Natural killer cell treated with Interleukin-12 subunit alpha and Interleukin-12 subunit beta and Interleukin-15 and Interleukin-18, amount 100 ng/mL, for 72 hours (primary cell): Measurements from ENCODE around the gene RAD23A. TPM values are rescaled to one million over a fixed set of nuclear protein-coding genes. Genes with fewer than 3 reads are reported as not detected.

Experiments
- ATAC-seq, 2 donors: fragments of 150-1000 bp; cut with Tn5 transposase in 1 of 2; sonication (Bioruptor Pico), chemical (Tn5 transposase) in 1 of 2; 2 replicates each; pipeline ENCODE4 v1.10.0; 2021
- DNase-seq: peaks from one replicate; pipeline ENCODE4 v3.0.0; 2022; ENCODE audit warnings: low spot score
- H3K27ac Mint-ChIP-seq, 2 donors: 1 replicate in 1 of 2; 2 replicates in 1 of 2; pipeline ENCODE4 v1.8.0; 2022; ENCODE audit warnings: mixed read lengths in 2 of 2, mild to moderate bottlenecking in 1 of 2, moderate library complexity in 1 of 2
- H3K27me3 Mint-ChIP-seq, 2 donors: 1 replicate in 1 of 2; 2 replicates in 1 of 2; pipeline ENCODE4 v1.8.0; 2022; ENCODE audit warnings: mixed read lengths in 2 of 2
- H3K36me3 Mint-ChIP-seq: one replicate; pipeline ENCODE4 v1.8.0; 2022; ENCODE audit warnings: mixed read lengths
- H3K4me1 Mint-ChIP-seq, 2 donors: 1 replicate in 1 of 2; 2 replicates in 1 of 2; pipeline ENCODE4 v1.8.0; 2022; ENCODE audit warnings: low read depth in 2 of 2, mixed read lengths in 2 of 2, mild to moderate bottlenecking in 1 of 2
- H3K4me3 Mint-ChIP-seq: one replicate; pipeline ENCODE4 v1.8.0; 2022; ENCODE audit warnings: mixed read lengths
- H3K9me3 Mint-ChIP-seq: 2 replicates; pipeline ENCODE4 v1.8.0; 2022; ENCODE audit warnings: mixed read lengths
- total RNA-seq, 2 donors: library from RNA; stranded (reverse); gene quantifications; one replicate each; pipeline ENCODE4 v1.2.3, GENCODE V29; 2022

Gene RAD23A
- total RNA-seq, 2 donors from 2014 or later, result 112 to 148 TPM

DNA sequence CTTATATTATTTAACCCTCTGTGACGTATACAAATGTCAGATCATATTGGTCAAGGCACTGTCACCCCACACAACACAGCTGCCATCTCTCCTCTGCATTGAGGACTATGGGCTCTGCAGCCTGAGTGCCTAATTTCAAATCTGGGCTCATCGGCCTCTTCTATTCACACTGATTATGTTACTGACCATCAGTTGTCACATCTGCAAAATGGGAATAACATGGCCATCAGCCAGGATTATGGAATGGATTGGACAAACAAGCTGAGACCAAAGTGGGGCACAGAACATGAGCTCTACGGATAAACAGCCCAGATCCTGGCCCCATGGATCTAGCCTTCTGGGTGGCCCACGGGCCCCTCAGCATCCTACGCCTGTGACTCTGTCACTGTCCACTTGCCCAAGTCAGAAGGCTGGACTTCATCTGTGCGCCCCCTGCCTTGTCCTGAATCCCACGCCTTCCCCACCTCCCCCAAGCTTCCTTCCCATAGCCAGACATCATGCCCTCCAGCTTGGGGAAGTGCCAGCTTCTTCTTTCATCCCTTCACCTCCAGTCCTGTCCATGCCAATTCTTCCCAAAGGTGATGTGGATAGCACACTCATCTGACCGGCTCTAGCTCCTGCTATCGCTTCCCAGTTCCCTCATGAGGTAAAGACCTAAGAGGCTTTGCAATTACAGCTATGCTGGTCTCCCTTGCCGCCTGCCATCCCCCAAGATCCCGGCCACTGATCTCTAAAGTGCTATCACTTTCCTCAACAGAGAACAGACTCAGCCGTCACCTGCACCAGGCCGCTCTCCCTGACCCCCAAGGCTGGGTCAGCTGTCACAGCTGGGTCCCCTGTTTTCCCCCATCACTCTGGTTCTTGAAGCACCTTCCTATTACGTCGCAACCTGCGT, 13.0 kb upstream of the RAD23A start:
- H3K27ac Mint-ChIP-seq, result peak overlapping the region; percentile 84 to 92
- DNase-seq, result no peak

DNA sequence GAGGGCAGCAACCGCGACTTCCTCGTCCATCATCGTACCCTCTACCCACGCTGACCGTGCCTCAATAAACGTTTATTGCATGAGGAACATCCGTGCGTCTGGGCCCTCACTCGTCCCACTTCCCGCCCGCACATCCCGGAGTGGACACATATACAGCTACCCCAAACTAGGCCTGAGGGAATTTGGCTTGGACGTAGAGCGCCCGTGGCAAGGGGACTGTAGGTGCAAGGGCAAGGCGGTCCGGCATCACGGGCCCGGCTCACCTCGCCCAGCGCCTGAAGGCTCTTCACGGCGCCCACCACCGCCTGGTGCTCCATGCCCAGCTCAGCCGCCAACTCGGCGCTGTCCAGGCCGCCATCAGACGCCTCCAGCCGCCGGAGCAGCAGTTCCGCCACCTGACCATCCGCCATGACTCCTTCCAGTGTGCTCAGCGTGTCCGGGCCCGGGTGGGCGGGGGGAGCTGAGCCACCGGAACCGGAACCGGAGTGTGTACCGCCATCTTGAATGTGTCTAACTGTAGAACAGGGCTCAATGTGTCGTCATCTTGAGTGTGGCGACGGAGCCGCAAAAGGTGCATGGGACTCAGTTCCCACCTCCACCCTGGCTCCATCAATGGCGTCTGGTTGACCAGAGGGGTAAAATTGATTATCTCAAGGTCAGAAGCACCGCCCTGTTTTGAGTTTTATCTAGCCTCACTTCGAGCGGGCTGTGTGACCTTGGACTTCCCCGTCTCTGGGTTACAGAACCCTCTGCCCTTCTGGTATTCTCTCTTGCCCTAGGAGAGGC, 12.2 kb upstream of the RAD23A start, which contains the start of gene FARSA:
Gene FARSA (minus strand): TSS at position 425 of the 786 bp plus-strand sequence. CDS start 15 bp downstream, at position 410.
- Mint-ChIP-seq H3K36me3 (peaks cover 15% of the 10 kb centered on the region), H3K27ac (peak within 1 kb of the TSS; percentile 84 to 92), H3K4me3 (peak within 1 kb of the TSS; percentile 99), H3K4me1 (peaks cover 35 to 36% of the 10 kb centered on the region in 2 donors), H3K27me3 (no peaks in the 10 kb centered on the region), H3K9me3 (no peaks in the 10 kb centered on the region)
- ATAC-seq (peak; percentile 78 to 84), DNase-seq (peak; percentile 92)

More for the DNA sequence above, 13.0 kb upstream of the RAD23A start:
- peak in 1 of 2 donors; percentile 37 for ATAC-seq
- H3K4me3 Mint-ChIP-seq, result peak overlapping the region; percentile 99
- H3K36me3 Mint-ChIP-seq, result peaks cover 15% of the 10 kb centered on the region
- no peaks in the 10 kb centered on the region for H3K9me3 Mint-ChIP-seq
- H3K27me3 Mint-ChIP-seq, result no peaks in the 10 kb centered on the region
- H3K4me1 Mint-ChIP-seq, result peaks cover 28 to 36% of the 10 kb centered on the region in 2 donors

DNA sequence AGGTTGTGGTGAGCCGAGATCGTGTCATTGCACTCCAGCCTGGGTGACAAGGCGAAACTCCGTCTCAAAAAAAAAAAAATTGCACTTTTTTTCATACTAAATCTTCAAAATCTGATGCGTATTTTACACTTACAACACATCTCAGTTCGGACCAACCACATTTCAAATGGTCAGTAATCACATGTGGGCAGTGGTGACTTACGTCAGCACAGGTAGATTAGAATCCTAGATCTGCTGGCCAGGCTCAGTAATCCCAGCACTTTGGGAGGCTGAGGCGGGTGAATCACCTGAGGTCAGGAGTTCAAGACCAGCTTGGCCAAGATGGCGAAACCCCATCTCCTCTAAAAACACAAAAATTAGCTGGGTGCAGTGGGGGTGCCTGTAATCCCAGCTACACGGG, 10.6 kb upstream of the RAD23A start:
- Mint-ChIP-seq H3K36me3 (peaks cover 21% of the 10 kb centered on the region), H3K9me3 (no peaks in the 10 kb centered on the region), H3K27me3 (no peaks in the 10 kb centered on the region), H3K4me3 (no peak overlapping the region), H3K4me1 (peaks cover 44 to 51% of the 10 kb centered on the region in 2 donors), H3K27ac (no peak overlapping the region)
- DNase-seq, result no peak
- ATAC-seq, result no peak

DNA sequence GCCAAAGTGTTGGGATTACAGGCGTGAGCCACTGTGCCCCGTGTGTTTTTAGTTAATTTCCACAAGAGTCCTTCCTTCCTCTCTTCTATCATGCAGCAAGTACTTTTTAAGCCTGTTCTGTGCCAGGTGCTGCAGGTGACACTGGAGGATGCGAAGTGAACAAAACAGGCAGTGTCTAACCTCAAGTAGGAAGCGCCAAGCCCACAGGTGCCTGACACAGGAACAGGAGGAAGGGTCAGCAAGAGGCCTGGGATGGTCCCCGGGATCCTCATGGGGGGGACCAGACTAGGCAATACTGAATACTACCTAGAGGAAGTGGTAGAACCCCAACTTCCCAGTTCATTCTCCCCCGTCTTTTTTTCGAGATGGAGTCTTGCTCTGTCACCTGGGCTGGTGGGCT, 9.1 kb upstream of the RAD23A start:
- DNase-seq, result no peak
- peaks cover 51 to 58% of the 10 kb centered on the region in 2 donors for H3K4me1 Mint-ChIP-seq
- no peaks in the 10 kb centered on the region for H3K9me3 Mint-ChIP-seq
- ATAC-seq, result no peak
- H3K4me3 Mint-ChIP-seq, result no peak overlapping the region
- H3K27me3 Mint-ChIP-seq, result no peaks in the 10 kb centered on the region
- peaks cover 23% of the 10 kb centered on the region for H3K36me3 Mint-ChIP-seq
- H3K27ac Mint-ChIP-seq, result peak overlapping the region in 1 of 2 donors; percentile 26

DNA sequence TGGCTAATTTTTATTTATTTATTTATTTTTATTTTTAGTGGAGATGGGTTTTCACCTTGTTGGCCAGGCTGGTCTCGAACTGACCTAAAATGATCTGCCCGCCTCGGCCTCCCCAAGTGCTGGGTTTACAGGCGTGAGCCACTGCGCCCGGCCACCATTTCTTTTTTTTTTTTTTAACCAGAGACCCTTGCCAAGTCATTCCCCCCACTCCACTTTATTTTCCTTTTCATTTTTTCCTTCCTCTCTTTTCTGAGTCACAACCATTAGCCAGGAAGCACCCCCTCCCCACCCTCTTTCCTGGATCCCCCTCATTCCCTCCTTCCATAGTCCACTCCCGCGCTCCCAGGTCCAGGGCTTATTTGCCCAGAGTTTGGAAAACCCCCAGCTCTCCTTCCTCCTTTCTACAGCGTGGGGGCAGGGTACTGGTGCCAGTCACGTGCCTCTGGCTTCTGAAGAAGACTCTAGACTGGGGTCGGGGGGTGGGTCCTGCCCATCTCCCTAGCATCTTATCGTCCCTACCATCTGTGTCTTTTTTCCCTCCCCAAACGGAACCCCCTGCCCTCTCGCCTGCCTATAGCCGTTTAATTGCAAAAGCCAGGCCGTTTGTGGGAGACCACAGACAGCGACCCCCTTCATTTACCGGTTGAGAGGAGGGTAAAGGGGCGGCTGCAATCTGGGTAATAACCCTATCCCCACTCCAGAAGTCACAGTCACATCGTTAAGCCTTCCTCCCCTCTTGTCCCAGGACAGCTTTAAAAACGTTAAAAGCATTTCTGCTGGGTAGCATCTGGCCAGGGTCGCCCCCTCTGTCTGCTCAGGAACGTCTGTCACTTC, 8.4 kb upstream of the RAD23A start:
- H3K4me1 Mint-ChIP-seq, result peaks cover 49 to 58% of the 10 kb centered on the region in 2 donors
- ATAC-seq, result no peak
- peak overlapping the region; percentile 97 for H3K4me3 Mint-ChIP-seq
- peaks cover 27% of the 10 kb centered on the region for H3K36me3 Mint-ChIP-seq
- no peak for DNase-seq
- peak overlapping the region; percentile 96 to 98 for H3K27ac Mint-ChIP-seq
- H3K9me3 Mint-ChIP-seq, result no peaks in the 10 kb centered on the region
- H3K27me3 Mint-ChIP-seq, result no peaks in the 10 kb centered on the region

DNA sequence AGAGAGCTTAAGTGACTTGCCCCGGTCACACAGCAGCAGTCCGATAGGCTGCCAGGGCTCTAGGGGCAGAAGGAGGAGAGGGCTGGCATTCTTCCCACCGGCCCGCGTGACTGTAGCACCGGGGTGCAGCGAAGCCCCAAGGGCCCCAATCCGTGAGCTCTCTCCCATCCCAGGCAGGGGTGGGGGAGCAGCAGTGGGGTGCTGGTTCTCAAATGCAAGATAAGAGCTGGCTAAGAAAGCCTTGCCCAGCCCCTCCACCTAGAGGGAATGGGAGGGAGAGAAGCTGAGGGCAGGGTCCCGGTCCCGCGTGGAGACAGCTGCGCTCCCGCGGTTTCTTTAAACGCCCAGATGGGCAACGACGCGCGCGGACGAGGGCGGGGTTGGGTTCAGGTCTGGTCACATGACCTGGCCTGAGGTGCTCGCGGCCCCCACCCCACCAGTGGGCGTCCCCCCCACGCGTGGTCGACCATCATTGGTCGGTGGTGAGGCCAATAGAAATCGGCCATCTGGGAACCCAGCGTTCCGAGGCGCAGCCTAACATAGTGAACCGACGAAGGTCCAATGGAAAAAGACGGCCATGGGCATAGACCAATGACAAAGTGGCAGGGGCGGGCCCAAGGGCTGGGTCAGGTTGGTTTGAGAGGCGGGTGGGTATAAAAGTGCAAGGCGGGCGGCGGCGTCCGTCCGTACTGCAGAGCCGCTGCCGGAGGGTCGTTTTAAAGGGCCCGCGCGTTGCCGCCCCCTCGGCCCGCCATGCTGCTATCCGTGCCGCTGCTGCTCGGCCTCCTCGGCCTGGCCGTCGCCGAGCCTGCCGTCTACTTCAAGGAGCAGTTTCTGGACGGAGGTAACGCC, 7.5 kb upstream of the RAD23A start, which contains the start of gene CALR:
Gene CALR (plus strand): TSS at position 683 of the 852 bp plus-strand sequence. CDS start 71 bp downstream, at position 754.
- no peaks in the 10 kb centered on the region for H3K9me3 Mint-ChIP-seq
- ATAC-seq, result peak; percentile 94 to 95
- peak within 1 kb of the TSS; percentile 96 to 98 for H3K27ac Mint-ChIP-seq
- H3K4me1 Mint-ChIP-seq, result peaks cover 42 to 54% of the 10 kb centered on the region in 2 donors
- H3K27me3 Mint-ChIP-seq, result no peaks in the 10 kb centered on the region
- DNase-seq, result peak; percentile 99
- peak within 1 kb of the TSS; percentile 97 for H3K4me3 Mint-ChIP-seq
- peaks cover 25% of the 10 kb centered on the region for H3K36me3 Mint-ChIP-seq

DNA sequence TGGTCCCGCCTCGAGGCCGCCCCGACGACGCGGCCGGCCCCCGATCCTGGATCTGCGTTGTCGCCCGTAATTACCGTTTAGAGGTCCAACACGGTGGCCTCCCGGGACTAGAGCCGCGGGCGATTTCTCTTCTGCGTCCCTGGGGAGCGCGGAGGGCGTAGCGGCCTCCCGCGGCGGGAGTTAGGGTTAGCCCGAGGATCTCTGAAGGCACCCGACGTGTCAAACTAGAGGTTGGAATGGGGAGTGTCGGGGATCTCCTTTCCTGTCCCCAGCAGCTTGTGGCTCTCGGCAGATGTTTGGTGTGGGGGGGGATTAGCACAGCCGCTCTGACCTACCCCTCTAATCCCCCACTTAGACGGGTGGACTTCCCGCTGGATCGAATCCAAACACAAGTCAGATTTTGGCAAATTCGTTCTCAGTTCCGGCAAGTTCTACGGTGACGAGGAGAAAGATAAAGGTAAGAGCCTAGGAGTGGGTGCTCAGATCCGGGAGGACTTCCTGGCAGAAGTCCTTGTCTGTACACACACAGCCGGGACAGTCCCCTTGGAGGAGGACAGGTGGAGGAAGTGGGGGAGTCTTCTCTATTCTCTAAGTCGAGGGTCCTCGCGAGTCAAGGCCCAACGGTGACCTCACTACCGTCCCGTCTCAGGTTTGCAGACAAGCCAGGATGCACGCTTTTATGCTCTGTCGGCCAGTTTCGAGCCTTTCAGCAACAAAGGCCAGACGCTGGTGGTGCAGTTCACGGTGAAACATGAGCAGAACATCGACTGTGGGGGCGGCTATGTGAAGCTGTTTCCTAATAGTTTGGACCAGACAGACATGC, 6.7 kb upstream of the RAD23A start:
- ATAC-seq, result peak; percentile 2 to 11

DNA sequence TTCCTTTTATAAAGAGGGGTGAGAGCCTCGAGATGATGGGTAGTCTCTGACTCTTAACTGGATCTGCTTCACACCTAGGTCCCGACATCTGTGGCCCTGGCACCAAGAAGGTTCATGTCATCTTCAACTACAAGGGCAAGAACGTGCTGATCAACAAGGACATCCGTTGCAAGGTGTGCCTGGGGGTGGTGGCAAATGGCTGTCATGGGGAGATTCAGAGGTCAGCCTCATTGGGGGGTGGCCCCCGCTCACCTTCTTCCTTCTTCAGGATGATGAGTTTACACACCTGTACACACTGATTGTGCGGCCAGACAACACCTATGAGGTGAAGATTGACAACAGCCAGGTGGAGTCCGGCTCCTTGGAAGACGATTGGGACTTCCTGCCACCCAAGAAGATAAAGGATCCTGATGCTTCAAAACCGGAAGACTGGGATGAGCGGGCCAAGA, 5.7 kb upstream of the RAD23A start:
- peaks cover 46 to 60% of the 10 kb centered on the region in 2 donors for H3K4me1 Mint-ChIP-seq
- no peaks in the 10 kb centered on the region for H3K27me3 Mint-ChIP-seq
- H3K27ac Mint-ChIP-seq, result peak overlapping the region; percentile 96 to 98
- no peak for ATAC-seq
- peaks cover 35% of the 10 kb centered on the region for H3K36me3 Mint-ChIP-seq
- peak overlapping the region; percentile 97 for H3K4me3 Mint-ChIP-seq
- no peaks in the 10 kb centered on the region for H3K9me3 Mint-ChIP-seq
- DNase-seq, result no peak

More for the DNA sequence above, 6.7 kb upstream of the RAD23A start:
- Mint-ChIP-seq H3K9me3 (no peaks in the 10 kb centered on the region), H3K36me3 (peaks cover 30% of the 10 kb centered on the region), H3K4me3 (peak overlapping the region; percentile 97), H3K4me1 (peaks cover 43 to 54% of the 10 kb centered on the region in 2 donors), H3K27ac (peak overlapping the region; percentile 96 to 98), H3K27me3 (no peaks in the 10 kb centered on the region)
- DNase-seq, result peak; percentile 63

DNA sequence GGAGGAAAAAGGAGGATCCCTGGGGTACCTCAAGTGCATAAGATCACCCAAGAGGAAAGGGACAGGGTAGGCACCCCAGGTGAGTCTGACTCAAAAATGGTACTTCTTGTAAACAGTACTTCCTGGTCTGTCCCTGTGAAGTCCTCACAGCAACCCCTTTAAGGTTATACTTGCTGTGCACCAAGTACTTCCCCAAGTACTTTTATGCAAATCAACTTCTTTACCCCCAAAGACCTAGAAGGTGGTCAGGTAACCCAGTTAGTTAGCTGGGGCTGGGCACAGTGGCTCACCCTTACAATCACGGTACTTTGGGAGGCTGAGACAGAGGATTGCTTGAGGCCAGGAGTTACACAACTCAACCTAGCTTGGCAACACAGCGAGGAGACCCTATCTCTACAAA, 4.8 kb upstream of the RAD23A start:
- Mint-ChIP-seq H3K27me3 (no peaks in the 10 kb centered on the region), H3K36me3 (peaks cover 41% of the 10 kb centered on the region), H3K4me1 (peaks cover 51 to 68% of the 10 kb centered on the region in 2 donors), H3K4me3 (peak overlapping the region; percentile 97), H3K27ac (peak overlapping the region; percentile 96 to 98), H3K9me3 (no peaks in the 10 kb centered on the region)
- no peak for DNase-seq
- no peak for ATAC-seq

DNA sequence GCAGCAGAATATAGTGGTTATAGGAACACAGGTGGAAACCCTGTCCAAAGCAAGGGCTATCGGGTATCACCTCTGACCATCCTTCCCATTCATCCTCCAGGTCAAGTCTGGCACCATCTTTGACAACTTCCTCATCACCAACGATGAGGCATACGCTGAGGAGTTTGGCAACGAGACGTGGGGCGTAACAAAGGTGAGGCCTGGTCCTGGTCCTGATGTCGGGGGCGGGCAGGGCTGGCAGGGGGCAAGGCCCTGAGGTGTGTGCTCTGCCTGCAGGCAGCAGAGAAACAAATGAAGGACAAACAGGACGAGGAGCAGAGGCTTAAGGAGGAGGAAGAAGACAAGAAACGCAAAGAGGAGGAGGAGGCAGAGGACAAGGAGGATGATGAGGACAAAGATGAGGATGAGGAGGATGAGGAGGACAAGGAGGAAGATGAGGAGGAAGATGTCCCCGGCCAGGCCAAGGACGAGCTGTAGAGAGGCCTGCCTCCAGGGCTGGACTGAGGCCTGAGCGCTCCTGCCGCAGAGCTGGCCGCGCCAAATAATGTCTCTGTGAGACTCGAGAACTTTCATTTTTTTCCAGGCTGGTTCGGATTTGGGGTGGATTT, 2.1 kb upstream of the RAD23A start:
- Mint-ChIP-seq H3K4me3 (peak overlapping the region; percentile 71), H3K36me3 (peaks cover 45% of the 10 kb centered on the region), H3K4me1 (peaks cover 55 to 63% of the 10 kb centered on the region in 2 donors), H3K27ac (peak overlapping the region; percentile 91 to 95), H3K9me3 (no peaks in the 10 kb centered on the region), H3K27me3 (no peaks in the 10 kb centered on the region)
- no peak for ATAC-seq
- no peak for DNase-seq

DNA sequence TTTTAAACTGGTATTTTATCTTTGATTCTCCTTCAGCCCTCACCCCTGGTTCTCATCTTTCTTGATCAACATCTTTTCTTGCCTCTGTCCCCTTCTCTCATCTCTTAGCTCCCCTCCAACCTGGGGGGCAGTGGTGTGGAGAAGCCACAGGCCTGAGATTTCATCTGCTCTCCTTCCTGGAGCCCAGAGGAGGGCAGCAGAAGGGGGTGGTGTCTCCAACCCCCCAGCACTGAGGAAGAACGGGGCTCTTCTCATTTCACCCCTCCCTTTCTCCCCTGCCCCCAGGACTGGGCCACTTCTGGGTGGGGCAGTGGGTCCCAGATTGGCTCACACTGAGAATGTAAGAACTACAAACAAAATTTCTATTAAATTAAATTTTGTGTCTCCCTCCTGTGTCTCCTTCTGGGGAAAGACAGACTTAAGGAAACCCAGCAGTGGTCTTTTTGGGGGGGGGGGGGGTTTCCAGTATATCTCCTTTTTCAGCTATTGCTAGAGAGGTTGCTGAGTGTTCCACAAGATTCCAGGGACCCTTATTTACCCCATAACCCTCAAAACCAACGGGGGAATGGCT, 1.5 kb upstream of the RAD23A start:
- ATAC-seq (no peak), DNase-seq (no peak)
- peaks cover 52 to 56% of the 10 kb centered on the region in 2 donors for H3K4me1 Mint-ChIP-seq
- no peaks in the 10 kb centered on the region for H3K9me3 Mint-ChIP-seq
- H3K27ac Mint-ChIP-seq, result peak overlapping the region; percentile 91 to 95
- peak overlapping the region; percentile 93 for H3K4me3 Mint-ChIP-seq
- H3K27me3 Mint-ChIP-seq, result no peaks in the 10 kb centered on the region
- H3K36me3 Mint-ChIP-seq, result peaks cover 41% of the 10 kb centered on the region
